IgD-negative memory B cell (primary cell): ENCODE data around the gene KDM1A. TPM values are rescaled to one million over a fixed set of nuclear protein-coding genes. Genes with fewer than 3 reads are reported as not detected.

Experiments used
- H3K27ac Mint-ChIP-seq, 3 donors: one replicate each; pipeline ENCODE4 v1.8.0; 2020 to 2022; ENCODE audit warnings: mild to moderate bottlenecking in 3 of 3, mixed read lengths in 3 of 3, moderate library complexity in 1 of 3
- H3K27me3 Mint-ChIP-seq: one replicate; pipeline ENCODE4 v1.8.0; 2021; ENCODE audit warnings: mixed read lengths
- H3K36me3 Mint-ChIP-seq: one replicate; pipeline ENCODE4 v1.8.0; 2020; ENCODE audit warnings: mild to moderate bottlenecking, mixed read lengths
- H3K4me1 Mint-ChIP-seq, 3 donors: one replicate each; pipeline ENCODE4 v1.8.0; 2020 to 2022; ENCODE audit warnings: mixed read lengths in 3 of 3, mild to moderate bottlenecking in 1 of 3
- H3K4me3 Mint-ChIP-seq, 4 donors: one replicate each; pipeline ENCODE4 v1.8.0; 2020 to 2022; ENCODE audit warnings: mild to moderate bottlenecking in 4 of 4, mixed read lengths in 4 of 4, moderate library complexity in 3 of 4
- H3K9me3 Mint-ChIP-seq, 3 donors: one replicate each; pipeline ENCODE4 v1.8.0; 2020 to 2021; ENCODE audit warnings: mixed read lengths in 3 of 3, mild to moderate bottlenecking in 1 of 3
- polyA plus RNA-seq: library from polyadenylated mRNA; unstranded; fragments of 300-500 nt; fragmentation: Illumina TruSeq; gene quantifications from one replicate; pipeline ENCODE4 v1.2.3, GENCODE V29; 2021

KDM1A gene
- polyA plus RNA-seq, 1 donor from 2014 or later = 43.8 TPM

GRCh38 chr1:23120383-23120782, 101.1 kb downstream of the KDM1A start:
- H3K27me3 Mint-ChIP-seq = no peaks in the 10 kb centered on the region
- H3K9me3 Mint-ChIP-seq = no peaks in the 10 kb centered on the region
- H3K4me1 Mint-ChIP-seq = peaks cover 15 to 36% (median 25%) of the 10 kb centered on the region in 3 donors
- H3K36me3 Mint-ChIP-seq = peaks cover 3% of the 10 kb centered on the region
- no peak overlapping the region for H3K27ac Mint-ChIP-seq
- no peak overlapping the region for H3K4me3 Mint-ChIP-seq

GRCh38 chr1:23122023-23122748, 102.9 kb downstream of the KDM1A start:
- Mint-ChIP-seq H3K4me3 (no peak overlapping the region), H3K4me1 (peaks cover 8 to 25% (median 19%) of the 10 kb centered on the region in 3 donors), H3K9me3 (no peaks in the 10 kb centered on the region), H3K36me3 (peaks cover 3% of the 10 kb centered on the region), H3K27me3 (no peaks in the 10 kb centered on the region), H3K27ac (no peak overlapping the region)

- Mint-ChIP-seq H3K27ac (no peak overlapping the region), H3K4me1 (peaks cover 6 to 25% (median 17%) of the 10 kb centered on the region in 3 donors), H3K4me3 (no peak overlapping the region), H3K27me3 (no peaks in the 10 kb centered on the region), H3K9me3 (no peaks in the 10 kb centered on the region), H3K36me3 (peaks cover 3% of the 10 kb centered on the region)
These were observed 103.5 kb downstream of the KDM1A start for GRCh38 chr1:23122796-23123195.

- Mint-ChIP-seq H3K27me3 (no peaks in the 10 kb centered on the region), H3K4me1 (peaks cover 6 to 22% (median 15%) of the 10 kb centered on the region in 3 donors), H3K9me3 (no peaks in the 10 kb centered on the region), H3K27ac (no peak overlapping the region), H3K4me3 (no peak overlapping the region), H3K36me3 (peaks cover 3% of the 10 kb centered on the region)
These were observed 104.3 kb downstream of the KDM1A start for GRCh38 chr1:23123528-23123927.

- Mint-ChIP-seq H3K4me3 (no peak overlapping the region), H3K27ac (peak overlapping the region in 1 of 3 donors; percentile 31), H3K36me3 (peaks cover 3% of the 10 kb centered on the region), H3K4me1 (peaks cover 6 to 12% (median 7%) of the 10 kb centered on the region in 3 donors), H3K27me3 (no peaks in the 10 kb centered on the region), H3K9me3 (no peaks in the 10 kb centered on the region)
These were observed 105.2 kb downstream of the KDM1A start for GRCh38 chr1:23124259-23125026.

GRCh38 chr1:23125489-23125888, 106.2 kb downstream of the KDM1A start:
- Mint-ChIP-seq H3K27me3 (no peaks in the 10 kb centered on the region), H3K9me3 (no peaks in the 10 kb centered on the region), H3K4me1 (peaks cover 5 to 9% (median 6%) of the 10 kb centered on the region in 3 donors), H3K36me3 (peaks cover 3% of the 10 kb centered on the region), H3K27ac (no peak overlapping the region), H3K4me3 (no peak overlapping the region)

- no peaks in the 10 kb centered on the region for H3K9me3 Mint-ChIP-seq
- H3K27ac Mint-ChIP-seq = no peak overlapping the region
- no peak overlapping the region for H3K4me3 Mint-ChIP-seq
- no peaks in the 10 kb centered on the region for H3K27me3 Mint-ChIP-seq
- peaks cover 5 to 7% (median 6%) of the 10 kb centered on the region in 3 donors for H3K4me1 Mint-ChIP-seq
- H3K36me3 Mint-ChIP-seq = peaks cover 5% of the 10 kb centered on the region
These were observed 106.9 kb downstream of the KDM1A start for GRCh38 chr1:23126200-23126599.

- no peaks in the 10 kb centered on the region for H3K9me3 Mint-ChIP-seq
- H3K36me3 Mint-ChIP-seq = peaks cover 5% of the 10 kb centered on the region
- no peaks in the 10 kb centered on the region for H3K27me3 Mint-ChIP-seq
- peaks cover 5 to 9% (median 6%) of the 10 kb centered on the region in 3 donors for H3K4me1 Mint-ChIP-seq
- H3K4me3 Mint-ChIP-seq = no peak overlapping the region
- H3K27ac Mint-ChIP-seq = no peak overlapping the region
These were observed 107.5 kb downstream of the KDM1A start for GRCh38 chr1:23126801-23127200.

- H3K9me3 Mint-ChIP-seq = no peaks in the 10 kb centered on the region
- H3K4me1 Mint-ChIP-seq = peaks cover 1 to 4% (median 3%) of the 10 kb centered on the region in 3 donors
- peaks cover 1% of the 10 kb centered on the region for H3K36me3 Mint-ChIP-seq
- H3K27ac Mint-ChIP-seq = no peak overlapping the region
- no peaks in the 10 kb centered on the region for H3K27me3 Mint-ChIP-seq
- no peak overlapping the region for H3K4me3 Mint-ChIP-seq
These were observed 110.6 kb downstream of the KDM1A start for GRCh38 chr1:23129846-23130245.

- no peak overlapping the region for H3K27ac Mint-ChIP-seq
- H3K27me3 Mint-ChIP-seq = no peaks in the 10 kb centered on the region
- no peaks in the 10 kb centered on the region for H3K9me3 Mint-ChIP-seq
These were observed 112.8 kb downstream of the KDM1A start for GRCh38 chr1:23132033-23132432.

More at GRCh38 chr1:23132033-23132432, 112.8 kb downstream of the KDM1A start:
- H3K4me1 Mint-ChIP-seq = peaks cover 0 to 4% (median 4%) of the 10 kb centered on the region in 3 donors
- H3K4me3 Mint-ChIP-seq = no peak overlapping the region
- peaks cover 2% of the 10 kb centered on the region for H3K36me3 Mint-ChIP-seq

Other genes starting within 250 kb of the KDM1A start
- gene LACTBL1, start 46.6 kb upstream of the KDM1A start, polyA plus RNA-seq = not detected
- not detected for gene TEX46, start 3.6 kb upstream of the KDM1A start, polyA plus RNA-seq
- gene LUZP1, start 149.4 kb downstream of the KDM1A start, polyA plus RNA-seq = 13.2 TPM
- gene HTR1D, start 198.0 kb downstream of the KDM1A start, polyA plus RNA-seq = not detected